ENCODE data around the gene KCNC4. TPM values are rescaled to one million over a fixed set of nuclear protein-coding genes. Genes with fewer than 3 reads are reported as not detected.
A peak's percentile ranks its signal among the peaks of the same experiment; 100 is the strongest.

Gene KCNC4
- total RNA-seq (2014; rRNA removed; shearing (Covaris generic)), result 0.07 and 0.91 TPM in 2 replicates

DNA sequence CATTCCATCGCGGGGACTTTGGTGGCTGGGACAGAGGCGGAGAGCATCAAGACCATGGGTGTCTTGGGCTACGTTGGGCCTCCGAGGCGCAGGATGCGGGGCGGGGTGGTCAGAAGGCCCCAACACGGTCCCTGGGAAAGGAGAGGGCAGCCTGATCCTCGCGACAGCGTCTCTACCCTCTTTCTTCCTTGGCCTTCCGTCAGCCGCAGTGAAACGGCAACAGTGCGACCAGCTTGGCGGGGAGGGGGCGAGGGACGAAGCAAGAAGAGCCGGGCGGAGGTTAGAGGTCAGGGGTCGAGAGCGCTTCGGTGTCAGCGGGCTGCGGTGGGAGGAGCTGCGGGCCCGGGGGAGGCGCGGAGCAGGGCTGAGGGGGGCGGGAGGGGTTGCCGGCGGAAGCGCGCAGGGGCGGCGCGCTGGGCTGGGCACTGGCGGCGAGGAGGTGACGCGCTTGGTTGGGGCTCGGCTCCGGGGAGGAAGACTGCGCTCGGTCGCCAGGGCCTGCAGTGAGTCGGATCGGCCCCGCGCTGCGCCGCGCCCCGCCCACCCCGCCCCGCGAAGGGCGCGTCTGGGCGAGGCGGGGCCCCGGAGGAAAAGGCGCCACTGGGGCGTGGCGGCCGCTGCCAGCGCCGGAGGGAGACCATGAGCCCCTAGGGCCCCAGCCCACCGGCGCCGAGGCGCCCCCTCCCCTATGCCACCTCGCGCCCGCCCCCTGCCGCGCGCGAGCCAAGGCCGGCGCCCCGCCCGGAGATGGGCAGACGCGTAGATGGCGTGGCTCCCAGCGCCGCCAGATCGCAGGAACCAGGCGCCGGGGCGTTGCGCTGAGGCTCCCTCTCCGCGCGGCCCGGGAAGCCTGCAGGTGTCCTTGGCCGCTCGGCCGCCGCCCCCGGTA lies at the start of gene KCNC4:
Gene KCNC4, plus strand, starts transcription at position 600 of the 889 bp plus-strand sequence. CDS start 1,186 bp downstream, outside the sequence.
- peak; percentile 55 for DNase-seq (ENCODE audit: low read depth)

DNA sequence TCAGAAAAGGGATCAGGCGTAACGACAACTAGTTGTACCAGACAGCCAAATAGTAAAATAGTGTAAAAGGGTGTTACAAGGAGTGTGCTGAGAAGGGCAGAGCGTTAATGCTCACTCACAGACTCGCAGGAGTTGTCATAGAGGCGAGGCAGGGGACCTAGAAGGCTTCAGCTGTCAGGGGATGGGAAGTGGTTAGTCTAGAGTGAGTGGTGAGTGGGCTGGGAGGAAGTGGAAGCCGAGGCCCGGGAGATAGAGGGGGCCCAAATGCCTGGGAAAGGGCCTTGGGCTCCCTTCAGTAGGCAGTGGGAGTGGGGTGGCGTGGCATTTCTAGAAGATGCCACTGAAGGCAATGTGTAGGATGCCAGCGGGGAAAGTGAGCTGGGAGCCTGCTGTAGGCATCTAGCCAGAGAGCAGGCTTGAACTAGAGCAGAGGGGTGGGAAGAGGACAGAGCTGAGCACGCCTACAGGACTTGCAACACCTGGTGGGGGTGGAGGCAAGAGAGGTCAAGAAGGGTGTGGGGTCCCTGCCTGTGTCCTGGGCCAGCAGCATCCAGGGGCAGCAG lies 49.5 kb upstream of the KCNC4 start:
- DNase-seq (ENCODE audit: low read depth), result no peak

DNA sequence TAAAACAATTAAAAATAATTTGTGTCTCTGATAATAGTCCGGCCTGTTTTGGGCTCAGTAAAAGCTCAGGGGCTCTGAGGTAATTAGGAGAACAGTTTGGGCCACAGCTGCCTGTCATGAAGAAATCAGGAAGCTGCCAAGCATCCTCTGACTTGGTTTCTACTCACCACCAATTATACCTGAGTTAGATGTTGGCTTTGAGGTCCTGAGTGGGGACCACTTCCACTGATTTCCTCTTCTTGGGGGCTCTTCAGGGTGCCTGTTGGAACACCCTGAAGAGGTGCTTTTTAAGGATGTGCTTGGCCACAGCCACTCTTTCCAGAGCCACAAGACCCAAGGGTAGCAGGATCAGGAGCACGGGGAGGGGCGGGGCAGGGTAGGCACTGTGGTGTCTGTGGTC lies 48.9 kb upstream of the KCNC4 start:
- no peak for DNase-seq (ENCODE audit: low read depth)

DNA sequence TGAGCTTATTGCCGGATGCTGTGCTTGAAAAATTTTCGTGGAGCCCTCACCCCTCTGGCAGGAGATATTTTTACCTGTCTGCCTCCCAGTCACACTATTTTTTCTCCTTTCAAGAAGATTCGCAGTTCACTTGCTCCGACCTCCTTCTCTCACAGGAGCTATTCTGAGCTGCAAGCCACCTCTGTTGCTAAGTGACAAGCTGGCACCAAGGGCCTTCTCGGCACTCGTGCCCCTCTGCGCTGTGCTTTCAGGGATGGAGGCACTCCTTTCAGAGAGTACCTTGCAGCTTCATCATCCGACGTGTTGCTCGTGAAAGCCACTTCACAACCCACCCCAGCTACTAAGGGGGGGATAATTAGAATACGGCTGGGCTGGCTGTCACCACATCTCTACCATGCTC lies 48.3 kb upstream of the KCNC4 start:
- no peak for DNase-seq (ENCODE audit: low read depth)

DNA sequence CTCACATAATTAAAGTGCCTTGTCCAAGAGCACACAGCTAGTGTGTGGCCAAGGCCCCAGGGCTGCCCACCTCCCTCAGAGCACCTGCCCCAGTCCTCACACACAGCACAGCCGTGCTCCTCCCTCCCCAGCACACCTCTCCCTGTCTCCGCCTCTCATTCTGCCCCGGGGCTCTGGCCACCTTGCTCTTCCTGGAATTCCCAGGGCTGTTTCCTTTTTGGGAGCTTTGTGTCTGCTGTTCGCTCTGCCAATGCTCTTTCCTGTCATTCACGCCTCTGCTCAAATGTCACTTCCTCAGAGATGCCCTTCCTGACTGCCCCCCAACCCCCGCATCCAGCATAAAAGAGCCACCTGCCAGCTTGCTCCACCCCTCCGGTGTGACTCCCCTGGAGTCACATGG lies 46.5 kb upstream of the KCNC4 start:
- no peak for DNase-seq (ENCODE audit: low read depth)

DNA sequence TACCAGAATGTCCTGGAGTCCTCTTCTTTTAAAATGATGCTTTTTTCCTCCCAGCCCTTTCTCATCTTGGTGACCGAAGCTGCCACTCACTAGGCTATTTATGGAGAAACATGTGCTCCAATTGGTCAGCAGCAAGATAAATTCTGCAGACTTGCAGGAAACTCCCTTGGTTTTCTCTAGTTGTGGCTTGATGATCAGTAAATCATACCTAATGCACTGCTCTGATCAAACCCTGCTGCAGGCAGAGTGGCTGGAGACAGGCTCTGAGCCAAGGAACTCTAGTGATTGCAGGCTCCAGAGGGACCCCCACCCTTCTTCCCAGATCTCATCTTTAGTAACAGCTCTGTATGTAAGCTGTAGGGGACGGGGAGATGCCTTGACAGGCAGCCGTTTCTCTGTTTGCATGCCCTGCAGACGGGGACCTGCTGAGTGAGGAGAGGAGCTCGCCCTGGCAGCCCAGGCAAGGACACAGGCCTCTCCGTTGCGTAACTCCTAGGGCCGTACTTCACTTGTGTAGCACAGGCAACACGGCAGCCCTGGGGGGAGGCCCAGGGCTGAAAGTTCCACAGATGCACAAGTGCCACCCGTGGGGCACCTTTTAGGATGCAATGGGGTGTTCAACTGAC lies 45.3 kb upstream of the KCNC4 start:
- DNase-seq (ENCODE audit: low read depth), result no peak

DNA sequence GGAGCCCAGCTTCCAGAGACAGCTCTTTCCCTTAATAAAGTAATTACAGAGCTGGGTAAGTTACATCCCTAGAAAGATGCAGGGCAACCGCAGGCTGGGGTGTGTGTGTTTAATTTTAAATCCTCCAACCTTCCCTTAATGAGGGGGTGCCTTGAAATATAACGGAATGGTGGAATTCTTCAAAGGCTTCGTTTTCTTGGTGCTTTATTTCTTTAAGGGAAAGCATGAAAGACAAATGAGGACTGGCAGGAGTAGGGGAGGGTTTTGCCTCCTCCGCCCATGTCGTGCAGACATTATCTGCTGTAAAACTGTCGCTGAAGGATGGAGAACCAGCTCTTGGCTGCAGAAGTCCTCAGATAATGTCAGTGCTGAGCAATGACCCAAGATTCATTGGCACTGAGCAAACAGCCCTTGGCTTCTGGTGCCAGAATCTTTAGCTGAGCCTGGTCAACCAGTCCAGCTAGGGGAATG lies 44.3 kb upstream of the KCNC4 start:
- DNase-seq (ENCODE audit: low read depth), result no peak

DNA sequence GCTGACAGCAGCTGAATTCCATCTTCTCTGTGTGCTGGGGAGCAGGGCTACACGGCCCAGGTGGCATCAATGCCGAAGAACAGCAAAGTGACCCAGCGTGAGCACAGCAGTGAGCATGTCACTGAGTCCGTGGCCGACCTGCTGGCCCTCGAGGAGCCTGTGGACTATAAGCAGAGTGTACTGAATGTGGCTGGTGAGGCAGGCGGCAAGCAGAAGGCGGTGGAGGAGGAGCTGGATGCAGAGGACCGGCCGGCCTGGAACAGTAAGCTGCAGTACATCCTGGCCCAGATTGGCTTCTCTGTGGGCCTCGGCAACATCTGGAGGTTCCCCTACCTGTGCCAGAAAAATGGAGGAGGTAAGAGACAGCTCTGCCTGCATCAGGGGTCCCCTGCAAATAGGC lies 43.3 kb upstream of the KCNC4 start:
- DNase-seq (ENCODE audit: low read depth), result no peak

DNA sequence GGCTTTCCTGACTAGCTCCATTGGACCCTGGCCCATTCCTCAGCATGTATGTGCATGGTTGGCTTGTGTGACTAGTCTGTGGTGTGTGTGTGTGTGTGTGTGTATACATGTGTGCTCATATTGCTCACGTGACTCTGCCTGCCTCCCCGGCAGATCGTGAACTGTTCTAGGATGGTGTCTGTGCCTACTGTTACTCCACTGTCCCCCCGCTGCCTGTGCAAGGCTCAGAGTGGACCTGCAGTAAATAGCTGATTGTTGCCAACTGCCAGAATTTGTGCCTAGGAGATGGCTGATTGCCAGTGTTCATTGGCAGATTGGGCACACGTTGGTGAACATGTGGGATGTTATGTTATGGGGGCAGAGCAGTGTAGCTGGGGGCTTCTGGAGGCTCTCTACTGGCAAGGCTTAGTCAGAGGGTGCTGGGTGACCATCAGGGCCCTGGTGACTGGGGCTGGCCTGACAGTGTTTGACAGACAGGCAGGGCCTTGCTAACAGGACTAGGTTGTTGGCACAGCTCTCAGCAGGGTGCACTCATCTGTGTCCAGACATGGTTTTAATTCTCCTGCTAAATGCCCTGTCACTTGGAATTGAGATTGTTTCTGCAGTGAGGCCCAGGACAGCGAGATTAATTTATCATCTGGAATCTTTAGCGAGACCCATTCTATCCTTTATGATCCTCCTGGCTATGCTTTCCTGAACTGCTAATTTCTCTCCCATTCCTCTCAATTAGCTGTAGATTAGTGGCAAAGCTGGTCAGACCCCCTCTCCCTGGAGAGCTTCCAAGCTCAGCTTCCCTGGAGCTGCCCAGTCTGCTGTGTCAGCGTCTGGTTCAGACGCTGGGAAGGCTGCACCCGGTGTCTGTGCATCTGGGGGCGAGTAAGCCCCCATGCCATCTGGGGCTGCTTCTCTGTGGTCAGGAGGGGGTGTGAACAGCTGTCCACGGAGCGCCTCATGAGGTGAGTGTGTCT lies 39.1 kb upstream of the KCNC4 start:
- DNase-seq (ENCODE audit: low read depth), result no peak

DNA sequence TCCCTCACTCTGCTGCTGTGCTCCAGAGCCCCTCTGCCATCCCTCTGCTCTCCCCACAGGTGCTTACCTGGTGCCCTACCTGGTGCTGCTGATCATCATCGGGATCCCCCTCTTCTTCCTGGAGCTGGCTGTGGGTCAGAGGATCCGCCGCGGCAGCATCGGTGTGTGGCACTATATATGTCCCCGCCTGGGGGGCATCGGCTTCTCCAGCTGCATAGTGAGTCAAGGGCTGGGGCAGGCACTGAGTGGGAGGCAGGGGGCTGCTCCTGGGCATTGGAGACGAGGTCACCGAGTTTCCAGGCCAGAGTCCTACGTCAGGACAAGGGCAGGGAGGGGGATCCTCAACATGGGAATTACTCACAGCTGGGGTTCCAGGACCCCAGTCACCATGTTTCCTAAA lies 38.1 kb upstream of the KCNC4 start:
- DNase-seq (ENCODE audit: low read depth), result no peak

DNA sequence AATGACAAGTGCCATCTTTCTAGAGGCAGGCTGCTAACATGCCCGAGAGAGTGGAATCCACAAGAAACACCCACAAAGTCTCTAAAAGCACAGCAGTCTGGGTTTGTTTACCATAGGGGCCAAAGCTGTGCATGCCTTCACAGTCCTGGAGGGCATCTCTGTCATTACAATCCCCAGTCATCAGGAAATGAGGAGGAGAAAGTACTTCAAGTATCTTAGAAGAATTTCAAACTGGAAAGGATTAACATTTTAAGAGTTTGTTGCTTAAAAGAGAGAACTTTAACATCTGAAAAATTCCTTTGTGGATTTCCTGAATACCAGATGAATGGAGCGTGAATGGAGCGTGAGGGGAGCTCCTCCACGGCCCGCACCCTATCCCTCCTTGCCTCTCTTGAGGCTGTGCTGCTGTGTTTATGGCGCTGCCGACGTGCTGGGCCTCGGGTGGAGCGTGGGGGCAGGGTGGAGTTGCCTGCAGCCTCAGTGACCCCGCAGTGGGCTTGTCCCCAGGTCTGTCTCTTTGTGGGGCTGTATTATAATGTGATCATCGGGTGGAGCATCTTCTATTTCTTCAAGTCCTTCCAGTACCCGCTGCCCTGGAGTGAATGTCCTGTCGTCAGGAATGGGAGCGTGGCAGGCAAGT lies 36.5 kb upstream of the KCNC4 start:
- no peak for DNase-seq (ENCODE audit: low read depth)

DNA sequence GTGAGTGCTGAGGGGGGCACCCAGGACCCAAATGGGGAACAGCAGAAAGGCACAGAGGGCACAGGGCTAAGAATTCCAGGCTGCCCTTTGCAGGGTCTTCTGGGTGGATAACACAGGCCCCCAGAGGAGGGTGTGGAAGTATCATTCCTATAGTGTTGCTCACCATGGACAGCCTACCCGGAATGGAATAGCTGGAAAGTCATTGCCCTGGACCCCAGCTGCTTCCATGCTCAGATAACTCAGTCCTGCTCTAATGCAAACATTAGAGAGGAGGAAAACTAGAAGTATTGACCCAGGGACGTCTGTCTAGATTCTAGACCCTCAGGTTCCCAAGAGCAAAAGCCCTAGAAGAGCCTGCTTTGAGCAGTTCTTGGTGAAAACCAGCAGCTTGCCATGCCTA lies 35.2 kb upstream of the KCNC4 start:
- DNase-seq (ENCODE audit: low read depth), result no peak

DNA sequence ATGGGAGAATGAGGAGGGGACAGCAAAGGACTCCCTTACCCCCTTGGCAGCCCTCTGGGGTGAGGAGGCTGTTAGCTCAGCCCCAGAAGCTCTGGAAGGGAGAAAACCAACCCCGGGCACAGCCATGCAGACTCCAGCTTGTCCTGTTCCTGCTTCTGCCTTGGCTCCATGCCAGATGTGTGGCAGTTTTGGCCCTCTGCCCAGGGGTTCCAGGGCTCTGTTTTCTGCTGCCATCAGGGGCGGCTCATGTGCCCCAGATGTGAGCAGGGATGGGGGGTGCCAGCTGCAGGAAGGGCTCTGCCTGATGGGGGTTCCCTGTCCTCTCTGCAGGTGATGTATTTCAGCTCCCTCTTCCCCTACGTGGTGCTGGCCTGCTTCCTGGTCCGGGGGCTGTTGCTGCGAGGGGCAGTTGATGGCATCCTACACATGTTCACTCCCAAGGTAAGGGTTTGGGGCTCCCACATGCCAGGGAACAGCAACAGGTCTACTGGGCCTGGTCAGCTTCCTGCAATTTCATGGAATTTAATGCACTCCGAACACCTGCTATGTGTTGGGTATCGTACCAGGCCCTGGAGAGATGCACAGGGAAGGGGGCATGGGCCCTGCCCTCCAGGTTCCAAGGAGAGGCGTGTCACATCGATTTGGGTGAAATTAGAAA lies 33.7 kb upstream of the KCNC4 start:
- no peak for DNase-seq (ENCODE audit: low read depth)

DNA sequence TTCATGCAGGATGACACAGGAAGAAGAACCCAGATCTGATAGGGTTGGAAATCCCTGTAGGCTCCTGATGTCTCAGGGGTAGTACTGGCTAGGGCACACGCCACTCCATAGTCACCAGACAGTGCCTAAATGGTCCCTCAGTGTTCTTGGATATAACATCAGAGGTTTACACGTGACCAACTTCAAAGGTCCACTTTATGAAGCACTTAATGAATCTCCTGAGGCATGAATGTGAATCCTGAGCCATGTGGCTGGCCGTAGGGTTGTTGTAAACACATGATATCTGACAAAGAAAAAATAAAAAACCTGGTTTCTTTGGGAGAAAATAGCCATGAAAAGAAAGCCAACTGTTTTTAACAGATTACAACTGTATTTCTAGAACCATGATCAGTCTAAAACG lies 32.3 kb upstream of the KCNC4 start:
- DNase-seq (ENCODE audit: low read depth), result no peak

DNA sequence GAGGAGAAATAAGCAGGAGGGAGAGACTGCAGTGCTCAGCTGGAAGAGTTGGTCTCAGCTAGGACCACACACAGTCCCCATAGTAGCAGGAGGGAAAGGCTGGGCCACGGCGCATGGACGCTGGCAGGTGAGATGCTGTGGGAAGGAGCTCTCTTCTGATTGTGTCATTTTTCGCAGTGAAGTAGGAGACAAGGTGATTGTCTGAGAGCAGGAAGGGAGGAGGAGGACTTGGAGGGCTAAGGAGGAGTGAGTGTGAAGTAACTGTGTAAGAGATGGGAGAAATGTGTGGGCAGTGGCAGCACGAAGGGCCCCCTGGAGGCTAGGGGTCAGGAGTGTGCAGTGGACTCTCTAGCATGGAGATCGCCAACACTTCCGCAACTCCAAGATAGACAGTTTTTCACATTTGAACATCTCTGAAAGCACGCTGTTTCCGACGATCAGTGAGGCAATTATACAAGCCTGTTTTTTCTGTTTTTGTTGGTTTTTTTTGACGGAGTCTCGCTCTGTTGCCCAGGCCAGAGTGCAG lies 26.4 kb upstream of the KCNC4 start:
- no peak for DNase-seq (ENCODE audit: low read depth)

DNA sequence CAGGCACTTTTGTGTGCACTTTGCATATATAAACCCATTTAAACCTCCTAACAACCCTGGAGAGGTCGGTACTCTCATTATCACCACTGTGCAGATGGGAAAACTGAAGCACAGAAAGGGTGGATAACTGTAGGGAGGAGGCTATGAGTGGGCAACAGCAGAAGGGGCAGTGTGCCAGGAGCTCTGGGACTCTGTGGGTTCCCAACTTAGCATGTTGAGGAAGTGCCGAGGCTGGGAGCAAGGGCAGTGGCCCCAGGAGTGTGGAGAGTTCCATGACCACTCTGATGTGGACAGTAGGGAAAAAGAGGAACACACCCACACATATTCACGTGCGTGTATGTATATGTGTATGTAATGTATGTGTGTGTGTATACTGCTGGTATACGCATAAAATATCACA lies 25.7 kb upstream of the KCNC4 start:
- no peak for DNase-seq (ENCODE audit: low read depth)

DNA sequence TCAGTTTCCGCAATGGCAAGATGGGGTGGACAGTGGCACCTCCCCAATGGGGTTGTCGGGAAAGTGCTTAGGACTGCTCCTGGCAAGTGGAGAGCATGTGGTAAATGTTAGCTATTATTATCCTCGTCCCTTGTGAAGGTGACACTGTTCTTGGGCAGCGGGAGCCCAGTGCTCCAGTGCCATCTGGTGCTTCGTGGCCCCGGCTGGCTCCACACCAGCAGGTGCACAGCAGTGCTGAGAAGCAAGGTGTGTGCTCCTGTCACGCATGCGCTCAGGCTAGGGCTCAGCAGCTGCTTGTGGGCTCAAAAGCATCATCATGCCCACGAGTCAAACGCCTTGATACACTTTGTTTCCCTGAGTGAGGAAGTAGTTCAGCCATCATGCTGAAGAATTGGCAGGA lies 24.9 kb upstream of the KCNC4 start:
- no peak for DNase-seq (ENCODE audit: low read depth)

DNA sequence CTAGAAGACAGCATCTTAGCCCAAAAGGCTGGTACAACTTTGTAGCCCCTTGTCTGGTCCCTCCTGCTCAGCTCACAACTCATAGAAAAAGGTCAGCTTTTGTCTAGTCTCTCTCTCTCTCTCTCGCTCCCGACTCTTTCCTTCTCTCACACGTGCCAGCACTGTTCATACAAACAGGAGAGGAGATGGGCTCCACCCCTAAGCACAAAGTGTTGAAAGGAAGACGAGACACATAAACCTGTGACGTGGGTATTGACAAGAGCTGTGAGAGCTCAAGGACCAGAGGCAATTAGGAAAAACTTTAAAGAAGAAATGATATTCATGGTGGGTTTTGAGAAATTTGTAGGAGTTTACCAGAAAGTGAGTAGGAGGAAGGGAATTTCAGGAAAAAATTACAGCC lies 23.6 kb upstream of the KCNC4 start:
- no peak for DNase-seq (ENCODE audit: low read depth)

DNA sequence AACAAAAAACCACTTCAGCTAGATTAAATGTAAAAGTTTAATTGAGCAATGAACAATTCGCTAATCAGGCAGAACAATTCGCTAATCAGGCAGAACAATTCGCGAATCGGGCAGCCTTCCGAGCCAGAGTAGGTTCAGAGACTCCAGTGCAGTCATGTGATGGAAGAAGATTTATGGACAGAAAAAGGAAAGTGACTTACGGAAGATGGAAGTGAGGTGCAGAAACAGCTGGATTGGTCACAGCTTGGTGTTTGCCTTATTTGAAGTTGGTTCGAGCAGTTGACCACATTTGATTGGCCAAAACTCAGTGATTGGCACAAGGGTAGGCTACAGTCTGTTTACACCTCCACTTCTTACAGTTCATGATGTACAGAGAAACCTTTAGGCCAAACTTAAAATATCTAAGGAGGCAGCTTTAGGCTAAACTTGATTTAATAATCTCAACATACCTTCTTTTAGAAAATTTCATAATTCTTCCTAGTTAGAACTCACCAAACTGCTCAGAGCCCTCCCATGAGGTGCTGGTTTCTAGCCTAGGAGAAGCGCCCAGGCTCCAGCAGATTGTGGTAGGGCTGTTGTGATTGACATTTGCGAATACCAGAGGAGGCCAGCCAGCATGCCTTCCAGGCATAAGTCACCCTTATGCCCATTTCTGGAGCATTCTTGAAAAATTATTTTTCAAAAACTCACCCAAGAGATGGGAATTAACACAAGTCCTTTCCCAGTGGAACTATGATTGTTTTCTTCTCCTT lies 22.8 kb upstream of the KCNC4 start:
- DNase-seq (ENCODE audit: low read depth), result peak; percentile 82

Measured in M059J (cell line).